ENCODE measurements around the gene KCNC4. TPM values are rescaled to one million over a fixed set of nuclear protein-coding genes. Genes with fewer than 3 reads are reported as not detected.

Gene KCNC4
- total RNA-seq, 1 experiment from 2014 or later = 8.9 TPM

GRCh38 chr1:110200666-110201065, 9.4 kb upstream of the KCNC4 start:
- Histone ChIP-seq H3K18ac (ENCODE audit: insufficient read length, low read depth, low read length) (no peak overlapping the region), H3K79me2 (ENCODE audit: insufficient read depth, low read length) (no peaks in the 10 kb centered on the region), H3K27ac (ENCODE audit: insufficient read length, low read depth, low read length) (no peak overlapping the region), H4K5ac (ENCODE audit: insufficient read length, low read depth, low read length) (no peak overlapping the region), H2AK5ac (ENCODE audit: insufficient read length, low read length) (no peak overlapping the region), H2BK12ac (ENCODE audit: insufficient read length, low read depth, low read length) (no peak overlapping the region), H2BK15ac (ENCODE audit: low read depth, low read length) (no peak overlapping the region), H2BK120ac (ENCODE audit: low read depth, low read length, poor library complexity, severe bottlenecking) (no peak overlapping the region), H3K56ac (ENCODE audit: insufficient read length, low read depth, low read length) (no peak overlapping the region), H3K9me3 (ENCODE audit: control insufficient read depth, low read depth, low read length) (no peaks in the 10 kb centered on the region), H3K23ac (ENCODE audit: insufficient read length, low read depth, low read length) (no peak overlapping the region), H2AFZ (ENCODE audit: low read length) (no peak overlapping the region), H3T11ph (ENCODE audit: low read length) (no peak overlapping the region), H3K4me2 (ENCODE audit: insufficient read depth, insufficient read length, low read length) (no peak overlapping the region), H3K14ac (ENCODE audit: insufficient read depth, low read length) (no peak overlapping the region), H3K27me3 (ENCODE audit: insufficient read depth, low read length) (no peaks in the 10 kb centered on the region), H2BK5ac (ENCODE audit: insufficient read length, low read length) (no peak overlapping the region), H4K8ac (replicated peaks; ENCODE audit: insufficient read length, low read depth, low read length) (no peak overlapping the region), H3K4me1 (ENCODE audit: insufficient read depth, low read length) (no peaks in the 10 kb centered on the region), H3K4ac (ENCODE audit: low read depth, low read length) (no peak overlapping the region), H3K23me2 (ENCODE audit: insufficient read length, low read depth, low read length, poor library complexity, severe bottlenecking) (no peaks in the 10 kb centered on the region), H4K91ac (ENCODE audit: insufficient read length, low read depth, low read length) (no peak overlapping the region), H4K20me1 (ENCODE audit: control insufficient read depth, insufficient read depth, insufficient read length) (no peaks in the 10 kb centered on the region), H2BK20ac (ENCODE audit: low read depth, low read length, poor library complexity, severe bottlenecking) (no peak overlapping the region), H3K79me1 (ENCODE audit: insufficient read depth, low read depth, low read length, poor library complexity, severe bottlenecking) (no peaks in the 10 kb centered on the region), H3K9ac (ENCODE audit: extremely low read depth, insufficient read length, low read length) (no peak overlapping the region)
- Mint-ChIP-seq H3K4me1 (peaks cover 11% of the 10 kb centered on the region in 2 experiments), H3K27ac (no peak overlapping the region; a peak in 1 of 7 replicates), H3K9me3 (no peaks in the 10 kb centered on the region), H3K27me3 (ENCODE audit: low read depth) (peaks cover 2% of the 10 kb centered on the region; the same call in 1 of the 2 replicates), H3K4me3 (no peak overlapping the region), H3K36me3 (ENCODE audit: insufficient read depth in 1 of 3, low read depth in 3 of 3) (no peaks in the 10 kb centered on the region)
- WGBS (ENCODE audit: extremely low coverage, insufficient read length, low lambda C conversion rate) = no CpG with 5 or more reads among the region's 14 CpGs
- no peak for TF ChIP-seq CTCF (conservative IDR thresholded peaks at IDR 0.05)
- DNase-seq = no peak

Data from H9 (cell line).